NCI-H345 (cell line): Measurements from ENCODE around the gene TTC33.
"Not testable (repeated sequence)": the region's sequence is repeated elsewhere in the genome, so short reads cannot be mapped to it uniquely, and the experiment has no call there.

Experiments
- DNase-seq: peaks from one replicate; lab custom pipeline; 2025; lab: John Stamatoyannopoulos, UW

The TTC33 gene

GRCh38 chr5:40607202-40607601 is 148.6 kb downstream of the TTC33 start:
- no peak for DNase-seq

- no peak for DNase-seq
These were observed 149.5 kb downstream of the TTC33 start for GRCh38 chr5:40606077-40606765.

- no peak for DNase-seq
These were observed 150.3 kb downstream of the TTC33 start for GRCh38 chr5:40605295-40605958.

- DNase-seq = no peak
These were observed 152.4 kb downstream of the TTC33 start for GRCh38 chr5:40603378-40603777.

DNA sequence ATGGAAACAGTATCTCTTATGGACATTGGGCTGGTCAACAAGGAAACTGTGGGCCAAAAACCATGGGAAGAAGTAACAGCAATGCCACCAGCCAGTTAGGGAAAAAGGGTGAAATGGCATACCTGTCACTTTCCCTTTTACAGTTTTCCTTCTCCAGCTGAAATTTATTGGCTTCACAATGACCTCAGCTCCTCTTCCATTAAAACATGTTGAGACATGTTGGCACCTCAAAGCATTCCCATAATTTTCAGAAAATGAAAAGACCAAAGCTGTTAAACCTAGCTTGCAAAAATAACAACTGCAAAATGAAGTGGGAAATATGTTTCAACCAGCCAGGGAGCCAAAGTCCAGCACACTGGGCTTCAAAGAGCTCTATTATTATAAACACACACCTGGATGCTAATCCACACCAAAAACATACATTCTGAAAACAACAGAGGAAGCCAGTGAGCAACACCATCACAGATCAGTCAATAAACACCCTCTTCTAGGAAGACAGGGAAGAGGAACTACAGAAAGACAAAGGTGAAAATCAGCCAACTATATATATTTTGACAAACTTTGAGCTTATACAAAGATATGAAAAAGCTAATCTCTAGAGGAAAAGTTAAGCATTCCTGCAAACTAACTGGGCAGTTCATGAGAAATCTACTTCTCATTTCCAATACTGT is 154.4 kb downstream of the TTC33 start:
- no peak for DNase-seq

- DNase-seq = no peak
These were observed 155.4 kb downstream of the TTC33 start for GRCh38 chr5:40600383-40600782.

- no peak for DNase-seq
These were observed 156.1 kb downstream of the TTC33 start for GRCh38 chr5:40599676-40600075.

DNA sequence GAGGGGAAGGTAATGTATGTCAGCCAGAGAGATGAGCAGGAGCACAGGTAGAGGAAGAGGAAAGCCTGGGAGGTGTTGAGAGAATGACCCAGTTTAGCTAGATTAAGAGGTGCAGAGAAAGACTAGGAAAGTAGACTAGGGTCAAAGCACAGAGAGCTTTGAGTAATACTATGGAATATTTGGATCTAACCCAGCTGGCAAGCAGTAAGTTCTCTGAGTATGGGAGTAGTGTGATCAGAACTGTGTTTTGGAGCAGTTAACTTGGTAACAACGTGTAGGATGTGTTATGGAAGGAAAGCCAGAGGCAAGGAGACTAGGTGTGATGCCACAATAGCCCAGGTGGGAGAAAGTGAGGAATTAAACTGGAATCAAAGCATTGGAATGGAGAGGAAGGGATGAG is 160.9 kb downstream of the TTC33 start:
- no peak for DNase-seq

GRCh38 chr5:40591727-40592396 is 163.9 kb downstream of the TTC33 start:
- DNase-seq = not testable (repeated sequence)

GRCh38 chr5:40587376-40587775 is 168.4 kb downstream of the TTC33 start:
- DNase-seq = no peak

GRCh38 chr5:40585537-40586267 is 170.1 kb downstream of the TTC33 start:
- no peak for DNase-seq

DNA sequence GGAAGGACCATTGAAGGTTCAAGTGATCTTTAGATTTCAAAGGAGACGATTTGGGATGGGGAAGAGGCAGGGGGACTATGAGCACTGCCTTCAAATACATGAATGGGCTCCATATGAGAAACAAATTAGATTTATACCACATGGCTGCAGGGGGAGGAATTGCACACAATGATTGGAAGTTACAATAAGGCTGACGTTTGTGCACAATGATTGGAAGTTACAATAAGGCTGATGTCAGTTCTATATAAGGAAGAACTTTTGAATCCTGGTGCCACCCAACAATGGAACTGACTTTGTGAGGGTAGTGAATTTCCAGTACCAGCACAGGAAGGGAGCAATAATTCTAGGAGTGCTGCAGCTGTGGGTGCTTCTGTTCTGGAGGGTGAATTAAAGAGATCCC is 171.7 kb downstream of the TTC33 start:
- DNase-seq = no peak

GRCh38 chr5:40578501-40579451 is 177.0 kb downstream of the TTC33 start:
- DNase-seq = no peak

DNA sequence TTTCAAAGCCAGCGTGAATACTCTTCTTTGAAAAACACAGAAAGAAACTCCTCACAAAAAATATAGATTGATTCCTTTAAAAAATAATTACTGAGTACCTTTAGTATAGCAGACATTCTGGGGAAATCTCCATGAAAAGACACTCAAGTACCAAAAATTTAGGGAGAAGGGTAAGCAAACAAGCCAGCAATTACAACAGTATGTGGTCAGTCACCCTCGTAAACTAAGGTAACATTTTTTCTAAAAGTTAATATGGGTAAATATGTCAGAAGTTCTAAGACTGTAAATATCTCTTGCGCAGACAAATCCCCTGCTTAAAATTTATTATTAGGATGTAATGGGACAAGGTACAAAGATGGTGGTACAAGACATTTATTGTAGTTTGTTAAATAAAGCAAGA is 178.0 kb downstream of the TTC33 start:
- DNase-seq = no peak

GRCh38 chr5:40575921-40576320 is 179.8 kb downstream of the TTC33 start:
- DNase-seq = no peak

DNA sequence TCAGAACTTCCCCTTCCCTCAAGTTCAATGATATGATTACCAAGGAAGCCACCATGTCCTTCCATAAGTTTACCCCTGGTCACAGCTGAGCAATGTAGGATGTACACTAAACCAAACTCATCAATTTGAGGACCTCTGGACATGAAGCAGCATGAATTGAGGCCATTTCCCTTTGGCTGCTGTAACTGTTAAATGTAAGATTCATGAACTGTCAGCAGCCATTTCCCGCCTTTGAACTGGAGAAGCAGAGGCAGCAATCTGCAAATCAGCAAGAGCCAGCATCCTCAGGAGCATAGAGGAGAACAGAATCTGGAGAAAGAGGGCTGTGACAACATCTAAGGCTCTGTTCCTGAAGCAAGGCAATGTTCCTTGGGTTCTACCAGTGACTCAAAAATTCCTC is 180.3 kb downstream of the TTC33 start:
- no peak for DNase-seq

DNA sequence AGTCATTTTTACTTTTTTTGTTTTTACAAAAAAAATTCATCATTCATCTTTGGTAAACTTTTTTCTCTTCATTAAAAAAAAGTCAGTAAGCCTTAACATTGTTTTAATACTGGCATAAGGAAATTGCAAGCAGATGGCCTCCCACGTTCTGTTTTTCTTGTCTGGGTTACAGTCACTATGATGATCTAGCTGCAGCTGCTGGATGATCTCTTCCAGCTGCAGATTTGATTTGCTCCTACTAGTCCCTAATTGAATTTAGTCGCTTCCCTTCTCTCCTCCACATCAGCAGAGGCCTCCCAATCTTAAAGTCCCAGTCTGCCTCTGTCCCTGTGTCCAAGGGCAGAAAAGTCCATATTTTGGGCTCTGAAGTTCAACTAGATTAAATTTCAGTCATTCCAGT is 182.8 kb downstream of the TTC33 start:
- DNase-seq = no peak

GRCh38 chr5:40572391-40572790 is 183.4 kb downstream of the TTC33 start:
- no peak for DNase-seq

DNA sequence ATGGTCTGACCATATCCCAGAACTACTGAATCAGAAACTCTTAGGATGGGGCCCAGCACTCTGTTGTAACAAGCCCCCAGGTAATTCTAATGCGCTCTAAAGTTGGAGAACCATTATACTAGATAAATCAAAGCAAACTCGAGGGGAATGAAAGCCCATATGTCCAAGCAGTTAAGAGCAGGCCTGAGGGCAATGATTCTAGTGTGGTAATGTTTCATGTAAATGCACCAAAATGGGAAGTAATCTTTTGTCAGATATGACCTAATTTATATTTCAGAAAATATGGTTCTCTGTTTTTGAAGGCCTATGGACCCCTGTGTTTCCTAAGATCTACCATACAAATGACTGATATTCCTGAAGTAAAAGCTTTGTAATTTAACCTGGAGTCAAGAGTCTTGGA is 184.0 kb downstream of the TTC33 start:
- DNase-seq = no peak

GRCh38 chr5:40570408-40571129 is 185.2 kb downstream of the TTC33 start:
- no peak for DNase-seq
